PC-3 (cell line): ENCODE data around the gene TMEM9B. TPM values are rescaled to one million over a fixed set of nuclear protein-coding genes. Genes with fewer than 3 reads are reported as not detected.

Source experiments
- ATAC-seq: fragments of 200-7000 bp; cut with Tn5 transposase; 2 replicates; pipeline ENCODE4 v1.9.1; 2020; ENCODE audit warnings: mild to moderate bottlenecking, moderate library complexity
- BruUV-seq: library from RNA; stranded (reverse); fragments of 400-500 nt; replicated peaks from 2 replicates; lab custom pipeline; 2021; lab: Mats Ljungman, UMichigan
- CTCF ChIA-PET: fragments of 300-600 bp; sonication (Branson Sonifier 250); formaldehyde crosslinking; loops from one replicate; lab custom pipeline; 2022; ENCODE audit warnings: antibody characterized with exemption; lab: Charles Lee
- POLR2A ChIA-PET: fragments of 300-600 bp; sonication (Branson Sonifier 250); formaldehyde crosslinking; loops from one replicate; lab custom pipeline; 2022; ENCODE audit warnings: antibody characterized with exemption; ENCODE audit not compliant: unreplicated experiment; lab: Charles Lee
- DNase-seq: peaks from one replicate; pipeline ENCODE4 v3.0.0-alpha.2; 2015
- H2AFZ ChIP-seq: fragments of 300-600 bp; sonication (generic); 2 replicates; pipeline ENCODE4 v1.6.0; 2016; ENCODE audit warnings: antibody characterized with exemption, low read length
- H3F3A ChIP-seq: fragments of 300-600 bp; sonication (generic); one replicate; pipeline ENCODE4 v1.6.0; 2017; ENCODE audit warnings: antibody characterized with exemption, low read length, control low read depth, mild to moderate bottlenecking; ENCODE audit not compliant: unreplicated experiment
- H3K27ac ChIP-seq: fragments of 300-600 bp; sonication (generic); 2 replicates; pipeline ENCODE4 v1.5.1; 2016; ENCODE audit warnings: mild to moderate bottlenecking, low read length
- H3K27me3 ChIP-seq: fragments of 300-600 bp; sonication (generic); 2 replicates; pipeline ENCODE4 v1.6.1; 2016; ENCODE audit warnings: low read length, mixed read lengths
- H3K36me3 ChIP-seq: fragments of 300-600 bp; sonication (generic); 2 replicates; pipeline ENCODE4 v1.6.1; 2016; ENCODE audit warnings: low read depth, mixed run types, low read length, mixed read lengths
- H3K4me1 ChIP-seq: fragments of 300-600 bp; sonication (generic); 2 replicates; pipeline ENCODE4 v1.5.1; 2016; ENCODE audit warnings: low read length; ENCODE audit not compliant: insufficient read depth
- H3K4me2 ChIP-seq: fragments of 300-600 bp; sonication (generic); 2 replicates; pipeline ENCODE4 v1.6.0; 2016; ENCODE audit warnings: low read length
- H3K4me3 ChIP-seq: fragments of 300-600 bp; sonication (generic); 2 replicates; pipeline ENCODE4 v1.5.1; 2016; ENCODE audit warnings: mild to moderate bottlenecking, low read length, mixed read lengths
- H3K79me2 ChIP-seq: fragments of 300-600 bp; sonication (generic); 2 replicates; pipeline ENCODE4 v1.6.1; 2017; ENCODE audit warnings: low read length, mixed read lengths
- H3K9ac ChIP-seq: fragments of 300-600 bp; sonication (generic); 2 replicates; pipeline ENCODE4 v1.6.0; 2016; ENCODE audit warnings: mild to moderate bottlenecking, low read length
- H3K9me2 ChIP-seq: fragments of 300-600 bp; sonication (generic); replicated peaks from 2 replicates; pipeline ENCODE4 v1.6.1; 2016; ENCODE audit warnings: mixed run types, low read length, mixed read lengths
- H3K9me3 ChIP-seq: fragments of 300-600 bp; sonication (generic); 2 replicates; pipeline ENCODE4 v1.6.1; 2016; ENCODE audit warnings: low read length, mixed read lengths
- H4K20me1 ChIP-seq: fragments of 300-600 bp; sonication (generic); 2 replicates; pipeline ENCODE4 v1.6.1; 2016; ENCODE audit warnings: low read length, mixed read lengths
- EZH2 ChIP-seq: fragments of 300-600 bp; sonication (generic); IDR thresholded peaks from one replicate; pipeline ENCODE4 v1.6.1; 2017; ENCODE audit warnings: antibody characterized with exemption, mild to moderate bottlenecking, low read length; ENCODE audit not compliant: unreplicated experiment
- EZH2phosphoT487 ChIP-seq: fragments of 300-600 bp; sonication (generic); IDR thresholded peaks from 2 replicates; pipeline ENCODE4 v1.6.1; 2018; ENCODE audit warnings: mild to moderate bottlenecking, antibody characterized with exemption, low read length, borderline replicate concordance
- intact Hi-C: fragments of 100-400 bp; cut with micrococcal nuclease; formaldehyde crosslinking; loops from 2 replicates; pipeline ENCODE4 v1.9.0; 2023
- total RNA-seq: library from RNA; depleted of rRNA; stranded (reverse); fragments of >200 nt; gene quantifications from 2 replicates; pipeline ENCODE4 v1.2.3, GENCODE V29; 2014
- TF ChIP-seq, protein P1 (sequence below): fragments of 300-600 bp; sonication (generic); conservative IDR thresholded peaks from 2 replicates; pipeline ENCODE4 v1.5.1; 2017; ENCODE audit warnings: antibody characterized with exemption, low read depth, mild to moderate bottlenecking, low read length

TMEM9B gene
- total RNA-seq, 1 experiment from 2014 or later = 42.1 TPM

DNA sequence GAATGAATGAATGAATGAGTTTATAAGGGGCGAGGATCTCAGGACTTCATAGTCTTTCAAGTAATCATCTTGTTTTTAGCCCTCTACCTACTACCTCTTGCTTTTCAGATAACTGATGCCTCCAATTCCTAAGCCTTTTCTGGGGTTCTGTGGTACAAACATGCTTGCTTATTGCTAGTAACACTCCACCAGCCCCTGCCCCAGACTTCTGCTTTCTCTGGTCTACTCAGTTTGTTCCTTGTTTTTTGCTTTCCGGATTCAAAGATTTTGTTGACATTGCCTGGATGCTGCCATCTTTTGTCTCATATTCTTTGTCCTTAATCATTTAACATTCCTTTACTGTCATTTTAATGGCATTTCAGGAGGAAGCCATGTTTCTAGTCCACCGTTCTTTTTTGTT, 8.9 kb upstream of the TMEM9B start:
- Histone ChIP-seq H3F3A (no peaks in the 10 kb centered on the region), H4K20me1 (no peaks in the 10 kb centered on the region), H3K4me1 (no peaks in the 10 kb centered on the region), H3K4me2 (no peak overlapping the region), H3K36me3 (no peaks in the 10 kb centered on the region), H3K9me2 (no peaks in the 10 kb centered on the region), H3K27ac (no peak overlapping the region), H2AFZ (no peak overlapping the region), H3K79me2 (no peaks in the 10 kb centered on the region), H3K4me3 (no peak overlapping the region), H3K27me3 (no peaks in the 10 kb centered on the region), H3K9ac (no peak overlapping the region), H3K9me3 (no peaks in the 10 kb centered on the region)
- DNase-seq = no peak
- ATAC-seq = no peak
- no TSS peak for BruUV-seq
- ChIA-PET CTCF (no interaction called here), POLR2A (no interaction called here)
- no peak for TF ChIP-seq EZH2phosphoT487
- TF ChIP-seq, protein P1, sequence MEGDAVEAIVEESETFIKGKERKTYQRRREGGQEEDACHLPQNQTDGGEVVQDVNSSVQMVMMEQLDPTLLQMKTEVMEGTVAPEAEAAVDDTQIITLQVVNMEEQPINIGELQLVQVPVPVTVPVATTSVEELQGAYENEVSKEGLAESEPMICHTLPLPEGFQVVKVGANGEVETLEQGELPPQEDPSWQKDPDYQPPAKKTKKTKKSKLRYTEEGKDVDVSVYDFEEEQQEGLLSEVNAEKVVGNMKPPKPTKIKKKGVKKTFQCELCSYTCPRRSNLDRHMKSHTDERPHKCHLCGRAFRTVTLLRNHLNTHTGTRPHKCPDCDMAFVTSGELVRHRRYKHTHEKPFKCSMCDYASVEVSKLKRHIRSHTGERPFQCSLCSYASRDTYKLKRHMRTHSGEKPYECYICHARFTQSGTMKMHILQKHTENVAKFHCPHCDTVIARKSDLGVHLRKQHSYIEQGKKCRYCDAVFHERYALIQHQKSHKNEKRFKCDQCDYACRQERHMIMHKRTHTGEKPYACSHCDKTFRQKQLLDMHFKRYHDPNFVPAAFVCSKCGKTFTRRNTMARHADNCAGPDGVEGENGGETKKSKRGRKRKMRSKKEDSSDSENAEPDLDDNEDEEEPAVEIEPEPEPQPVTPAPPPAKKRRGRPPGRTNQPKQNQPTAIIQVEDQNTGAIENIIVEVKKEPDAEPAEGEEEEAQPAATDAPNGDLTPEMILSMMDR = no peak
- TF ChIP-seq EZH2 = no peak
- intact Hi-C loops = no loop called here

- ChIA-PET CTCF (no interaction called here), POLR2A (no interaction called here)
- no peaks in the 10 kb centered on the region for H3K27me3 ChIP-seq
- no peaks in the 10 kb centered on the region for H3K9me3 ChIP-seq
- no TSS peak for BruUV-seq
- no peaks in the 10 kb centered on the region for H3K9me2 ChIP-seq
- no peak overlapping the region for H3K4me3 ChIP-seq
- H3K27ac ChIP-seq = no peak overlapping the region
- TF ChIP-seq, protein P1 = no peak
- no peak for TF ChIP-seq EZH2
- no peak for TF ChIP-seq EZH2phosphoT487
- ATAC-seq = no peak
- no peak overlapping the region for H3K9ac ChIP-seq
- no peaks in the 10 kb centered on the region for H3K79me2 ChIP-seq
- H3K4me1 ChIP-seq = no peaks in the 10 kb centered on the region
- H3F3A ChIP-seq = no peaks in the 10 kb centered on the region
- DNase-seq = no peak
- intact Hi-C loops = no loop called here
- H3K4me2 ChIP-seq = no peak overlapping the region
- no peaks in the 10 kb centered on the region for H4K20me1 ChIP-seq
- H3K36me3 ChIP-seq = no peaks in the 10 kb centered on the region
- H2AFZ ChIP-seq = no peak overlapping the region
These were observed 7.7 kb upstream of the TMEM9B start for GRCh38 chr11:8971924-8972316.

GRCh38 chr11:8971196-8971923, 7.1 kb upstream of the TMEM9B start:
- intact Hi-C loops = no loop called here
- TF ChIP-seq EZH2 = no peak
- TF ChIP-seq, protein P1 = no peak
- TF ChIP-seq EZH2phosphoT487 = no peak
- H4K20me1 ChIP-seq = no peaks in the 10 kb centered on the region
- no peak overlapping the region for H3K4me2 ChIP-seq
- ChIA-PET POLR2A (no interaction called here), CTCF (no interaction called here)
- H3K4me3 ChIP-seq = no peak overlapping the region
- ATAC-seq (no peak), DNase-seq (no peak)
- no peaks in the 10 kb centered on the region for H3K9me3 ChIP-seq
- H3K4me1 ChIP-seq = no peaks in the 10 kb centered on the region
- no peaks in the 10 kb centered on the region for H3K79me2 ChIP-seq
- no peaks in the 10 kb centered on the region for H3K27me3 ChIP-seq
- no peaks in the 10 kb centered on the region for H3K36me3 ChIP-seq
- no peak overlapping the region for H2AFZ ChIP-seq
- H3K27ac ChIP-seq = no peak overlapping the region
- no peak overlapping the region for H3K9ac ChIP-seq
- H3K9me2 ChIP-seq = no peaks in the 10 kb centered on the region
- BruUV-seq = no TSS peak
- no peaks in the 10 kb centered on the region for H3F3A ChIP-seq
